Sigmoid colon (tissue), 7 donors: ENCODE measurements around the gene DYDC2. TPM values are rescaled to one million over a fixed set of nuclear protein-coding genes. Genes with fewer than 3 reads are reported as not detected.
"Not testable (repeated sequence)": the region's sequence is repeated elsewhere in the genome, so short reads cannot be mapped to it uniquely, and the experiment has no call there.

Experiments used
- DNase-seq: peaks from one replicate; pipeline ENCODE4 v3.0.0-alpha.2; 2019
- H3K27ac ChIP-seq, 4 donors: fragments of 200-600 bp; sonication (generic); one replicate each; pipeline ENCODE4 v1.5.1; 2016 to 2019; ENCODE audit warnings: mild to moderate bottlenecking in 1 of 4
- H3K27me3 ChIP-seq, 3 donors: fragments of 200-600 bp; sonication (generic); one replicate each; pipeline ENCODE4 v1.5.1; 2019; ENCODE audit warnings: mild to moderate bottlenecking in 1 of 3
- H3K36me3 ChIP-seq, 4 donors: fragments of 200-600 bp; sonication (generic); one replicate each; pipeline ENCODE4 v1.5.1; 2016 to 2019
- H3K4me1 ChIP-seq, 4 donors: fragments of 200-600 bp; sonication (generic); one replicate each; pipeline ENCODE4 v1.5.1; 2017 to 2019
- H3K4me3 ChIP-seq, 4 donors: fragments of 200-600 bp; sonication (generic); one replicate each; pipeline ENCODE4 v1.5.1; 2017 to 2019; ENCODE audit warnings: mild to moderate bottlenecking in 2 of 4, moderate library complexity in 1 of 4
- H3K9me3 ChIP-seq, 4 donors: fragments of 200-600 bp in 3 of 4; sonication (generic) in 3 of 4; one replicate each; pipeline versions ENCODE4 v1.5.1 to v1.6.1; 2013 to 2019
- CTCF ChIP-seq, 4 experiments: fragments of 450-650 bp in 3 of 4; fragments of 200-600 bp in 1 of 4; IDR thresholded peaks; one replicate each; pipeline ENCODE4 v1.5.1; 2016 to 2019; ENCODE audit warnings: antibody characterized with exemption in 4 of 4, mild to moderate bottlenecking in 3 of 4, moderate library complexity in 2 of 4
- EP300 ChIP-seq, 4 donors: sonication (generic); formaldehyde crosslinking; IDR thresholded peaks; one replicate each; pipeline ENCODE4 v1.6.1; 2017; ENCODE audit warnings: antibody characterized with exemption in 4 of 4
- POLR2A ChIP-seq, 2 donors: fragments of 450-650 bp; IDR thresholded peaks; one replicate each; pipeline ENCODE4 v1.6.1; 2016; ENCODE audit warnings: antibody characterized with exemption in 2 of 2, mild to moderate bottlenecking in 2 of 2, moderate library complexity in 2 of 2
- POLR2AphosphoS5 ChIP-seq, 4 donors: sonication (generic); formaldehyde crosslinking; IDR thresholded peaks; one replicate each; pipeline ENCODE4 v1.6.1; 2017; ENCODE audit warnings: antibody characterized with exemption in 4 of 4
- WGBS, 2 donors: extraction: QIAGEN DNeasy Blood & Tissue Kit; methylation state at CpG; one replicate each; pipeline ENCODE4 v1.1.7; 2013; 5-methylcytosine and 5-hydroxymethylcytosine counted together
- intact Hi-C: fragments of 100-400 bp; cut with DNase I; formaldehyde crosslinking; loops from one replicate; pipeline ENCODE4 v1.15.1; 2023
- polyA plus RNA-seq, 3 donors: library from polyadenylated mRNA; stranded (reverse); fragments of 200-250 nt; gene quantifications; one replicate each; pipeline ENCODE4 v1.2.3, GENCODE V29; 2013
- total RNA-seq, 4 donors: library from RNA; depleted of rRNA; stranded (reverse); fragments of >200 nt; gene quantifications; one replicate each; pipeline ENCODE4 v1.1.0, GENCODE V29; 2016
- donor health status: healthy with polysubstance abuse.
- donor health status: Bipolar disorder and iron deficiency.
- donor health status: healthy.

DYDC2 gene
- total and polyA plus RNA-seq, 7 donors, result 0.41 TPM; not detected in 6

DNA sequence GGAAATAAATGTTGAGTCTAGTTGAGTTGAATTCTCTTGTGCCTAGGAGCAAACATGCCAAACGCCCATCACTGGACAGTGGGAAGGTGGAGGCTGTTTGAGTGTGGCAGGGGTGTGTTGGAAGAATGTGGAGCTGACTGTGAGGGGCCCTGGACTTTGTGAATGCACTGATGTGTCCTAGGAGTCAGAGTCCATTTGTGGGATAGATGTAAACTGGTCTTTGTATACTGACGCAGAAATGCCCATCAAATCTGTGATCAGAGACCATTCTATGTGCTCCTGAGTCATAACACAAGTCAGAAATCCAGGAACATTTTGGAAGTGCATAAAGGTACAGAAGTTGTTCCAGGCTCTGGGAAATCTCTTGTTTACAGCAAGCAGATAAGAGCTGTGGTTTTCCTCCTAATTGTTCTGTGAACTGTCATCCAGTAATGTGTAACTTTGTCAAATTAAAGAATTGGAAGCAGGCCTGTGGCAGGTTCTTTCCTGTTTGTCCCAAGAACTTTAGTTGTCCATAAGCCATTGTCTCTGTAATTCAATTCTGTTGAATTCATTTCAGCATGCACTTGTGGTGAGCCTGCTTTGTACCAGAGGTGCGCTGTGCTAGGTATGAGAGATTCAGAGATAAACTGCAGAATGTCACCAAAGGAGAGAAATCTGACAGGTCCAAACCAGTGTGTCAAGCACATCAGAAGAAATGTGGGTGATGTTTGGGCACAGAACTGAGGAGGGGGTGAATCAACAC lies 59.3 kb downstream of the DYDC2 start:
- peaks cover 0 to 7% (median 4%) of the 10 kb centered on the region in 4 donors for H3K36me3 ChIP-seq
- peak overlapping the region; percentile 12 to 87 (median 78) for H3K27ac ChIP-seq
- WGBS, 2 donors, result 49 to 74% methylated on average over 3 of the region's 3 CpGs
- H3K27me3 ChIP-seq, result no peaks in the 10 kb centered on the region
- intact Hi-C loops, result no loop called here
- peak in 3 of 4 donors; percentile 14 to 67 (median 17) for TF ChIP-seq POLR2AphosphoS5 (IDR thresholded peaks at IDR 0.05)
- no peak for TF ChIP-seq CTCF (IDR thresholded peaks at IDR 0.05)
- TF ChIP-seq POLR2A (IDR thresholded peaks at IDR 0.05), result no peak
- H3K4me3 ChIP-seq, result no peak overlapping the region
- H3K9me3 ChIP-seq, result no peaks in the 10 kb centered on the region
- peaks cover 0 to 66% (median 60%) of the 10 kb centered on the region in 4 donors for H3K4me1 ChIP-seq
- no peak for DNase-seq

DNA sequence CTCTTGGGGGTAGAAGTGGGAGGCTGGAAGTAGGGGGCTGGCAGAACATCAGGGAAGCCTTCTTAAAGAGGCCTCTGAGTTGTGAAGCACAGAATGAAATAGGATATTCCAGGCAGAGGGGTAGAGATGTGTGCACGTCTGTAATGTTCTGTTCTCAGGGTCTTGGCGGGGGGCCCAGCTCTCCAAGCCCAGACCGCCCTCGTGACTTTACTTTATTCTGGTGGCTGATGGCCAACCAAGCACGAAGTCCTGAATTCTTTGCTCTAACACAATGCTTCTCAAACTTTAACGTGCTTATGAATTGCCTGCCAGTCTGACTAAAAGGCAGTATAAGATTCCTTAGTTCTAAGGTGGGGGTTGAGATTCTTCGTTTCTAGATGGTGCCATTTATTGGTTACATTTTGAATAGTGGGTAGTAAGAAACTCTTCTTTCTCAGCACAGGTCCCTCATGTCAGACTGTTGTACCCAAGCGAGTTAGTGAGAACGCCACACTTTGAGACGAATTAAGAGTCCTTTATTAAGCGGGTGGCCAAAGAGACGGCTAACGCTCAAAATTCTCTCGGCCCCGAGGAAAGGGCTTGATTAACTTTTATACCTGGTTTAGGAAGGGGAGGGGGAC lies 60.0 kb downstream of the DYDC2 start:
- H3K4me1 ChIP-seq, result peaks cover 0 to 59% (median 53%) of the 10 kb centered on the region in 4 donors
- no peaks in the 10 kb centered on the region for H3K9me3 ChIP-seq
- peaks cover 0 to 14% (median 4%) of the 10 kb centered on the region in 4 donors for H3K36me3 ChIP-seq
- H3K27ac ChIP-seq, result peak overlapping the region; percentile 12 to 87 (median 78)
- TF ChIP-seq EP300 (IDR thresholded peaks at IDR 0.05) (peak in 3 of 4 donors; percentile 30 to 76 (median 59)), POLR2A (IDR thresholded peaks at IDR 0.05) (no peak), POLR2AphosphoS5 (IDR thresholded peaks at IDR 0.05) (peak; percentile 20 to 73 (median 36)), CTCF (IDR thresholded peaks at IDR 0.05) (no peak)
- peak; percentile 94 for DNase-seq
- no peaks in the 10 kb centered on the region for H3K27me3 ChIP-seq
- 73 to 79% methylated on average over 15 of the region's 15 CpGs for WGBS, 2 donors
- intact Hi-C loops, result no loop called here
- no peak overlapping the region for H3K4me3 ChIP-seq

DNA sequence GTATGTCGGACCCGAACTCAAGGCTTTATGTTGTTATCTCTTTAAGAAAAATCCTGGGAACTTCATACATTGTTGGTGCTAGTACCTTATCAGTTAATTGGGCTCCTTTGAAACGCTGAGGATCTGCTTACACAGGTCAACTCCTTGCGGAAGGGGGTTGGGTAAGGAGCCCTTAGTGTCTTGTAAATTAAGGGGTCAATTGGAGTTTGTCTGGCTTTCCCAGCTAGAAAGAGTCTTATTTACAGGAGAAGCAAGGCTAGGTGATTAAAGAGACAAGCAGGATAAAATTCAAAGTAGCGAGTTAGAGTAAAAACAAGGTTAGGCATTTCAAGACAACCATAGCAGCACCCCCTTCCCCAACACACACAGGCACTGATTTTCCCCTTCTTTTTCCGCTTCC lies 60.7 kb downstream of the DYDC2 start:
- H3K27me3 ChIP-seq, intact Hi-C loops, DNase-seq, H3K4me3 ChIP-seq, H3K9me3 ChIP-seq: not testable (repeated sequence)
- peaks cover 0 to 52% (median 47%) of the 10 kb centered on the region in 4 donors for H3K4me1 ChIP-seq
- WGBS, 2 donors, result 57 to 82% methylated on average over 6 of the region's 6 CpGs
- peaks cover 0 to 18% (median 4%) of the 10 kb centered on the region in 4 donors for H3K36me3 ChIP-seq
- peak overlapping the region in 2 of 4 donors; percentile 86 to 87 for H3K27ac ChIP-seq

Other genes starting within 250 kb of the DYDC2 start
- 10 to 100 TPM in 2 of 4 donors, 1 to 10 TPM in 2; 5.1 to 20.8 (median 13.6) TPM for gene PLAC9, start 224.1 kb upstream of the DYDC2 start, total RNA-seq
- 10 to 100 TPM in 1 of 3 donors, 1 to 10 TPM in 2; 1.2 to 23.4 (median 6.9) TPM for gene PLAC9, start 224.1 kb upstream of the DYDC2 start, polyA plus RNA-seq
- gene ANXA11, start 151.2 kb upstream of the DYDC2 start, total RNA-seq, result 100 to 1,000 TPM in 1 of 4 donors, 10 to 100 TPM in 3; 63.2 to 109 (median 75.7) TPM
- 100 to 1,000 TPM; 170 to 323 (median 199) TPM for gene ANXA11, start 151.2 kb upstream of the DYDC2 start, polyA plus RNA-seq
- gene MAT1A, start 67.1 kb upstream of the DYDC2 start, total RNA-seq, result not detected
- gene MAT1A, start 67.1 kb upstream of the DYDC2 start, polyA plus RNA-seq, result under 1 TPM in 2 of 3 donors, not detected in 1; 0.23 to 0.31 TPM
- gene DYDC1, start within 50 bp of the DYDC2 start, total RNA-seq, result not detected
- gene DYDC1, start within 50 bp of the DYDC2 start, polyA plus RNA-seq, result not detected
- gene PRXL2A, start 51.8 kb downstream of the DYDC2 start, total RNA-seq, result 10 to 100 TPM; 43.7 to 57.4 (median 50.9) TPM
- 10 to 100 TPM; 33.3 to 63.5 (median 37.8) TPM for gene PRXL2A, start 51.8 kb downstream of the DYDC2 start, polyA plus RNA-seq
- 10 to 100 TPM; 22.0 to 29.9 (median 23.9) TPM for gene TSPAN14, start 97.5 kb downstream of the DYDC2 start, total RNA-seq
- gene TSPAN14, start 97.5 kb downstream of the DYDC2 start, polyA plus RNA-seq, result 10 to 100 TPM; 12.0 to 67.3 (median 14.1) TPM
- under 1 TPM in 1 of 4 donors, not detected in 3; 0.33 TPM for gene SH2D4B, start 181.1 kb downstream of the DYDC2 start, total RNA-seq
- gene SH2D4B, start 181.1 kb downstream of the DYDC2 start, polyA plus RNA-seq, result under 1 TPM in 1 of 3 donors, not detected in 2; 0.06 TPM